CD4-positive, alpha-beta memory T cell (primary cell): ENCODE results near the gene C10orf90. TPM values are rescaled to one million over a fixed set of nuclear protein-coding genes. Genes with fewer than 3 reads are reported as not detected.

Source experiments
- CTCF ChIA-PET: fragments of 350-600 bp; sonication (Branson Sonifier 250); formaldehyde crosslinking; loops from one replicate; lab custom pipeline; 2021; ENCODE audit warnings: inconsistent platforms; ENCODE audit not compliant: partially characterized antibody; lab: Charles Lee
- POLR2A ChIA-PET: fragments of 350-600 bp; sonication (Branson Sonifier 250); formaldehyde crosslinking; loops from one replicate; lab custom pipeline; 2021; ENCODE audit not compliant: partially characterized antibody; lab: Charles Lee
- DNase-seq, 5 donors: peaks; one replicate each; pipeline versions ENCODE4 v3.0.0 to v3.0.0-alpha.2; 2020 to 2022; ENCODE audit warnings: mixed read lengths in 1 of 5
- H3K27ac ChIP-seq: one replicate; pipeline ENCODE4 v1.7.0; 2013; ENCODE audit warnings: low read depth, low read length
- H3K27me3 ChIP-seq: 2 replicates; pipeline ENCODE4 v1.7.0; 2013; ENCODE audit warnings: mild to moderate bottlenecking, low read length, moderate library complexity; ENCODE audit not compliant: insufficient read depth
- H3K36me3 ChIP-seq: 2 replicates; pipeline ENCODE4 v1.7.0; 2013; ENCODE audit warnings: mild to moderate bottlenecking, low read length, moderate library complexity; ENCODE audit not compliant: insufficient read depth
- H3K4me1 ChIP-seq: 2 replicates; pipeline ENCODE4 v1.7.0; 2013; ENCODE audit warnings: mild to moderate bottlenecking, low read length, moderate library complexity; ENCODE audit not compliant: insufficient read depth
- H3K4me3 ChIP-seq, 2 donors: one replicate each; pipeline ENCODE4 v1.7.0; 2013; ENCODE audit warnings: low read length in 2 of 2, mild to moderate bottlenecking in 1 of 2
- H3K9me3 ChIP-seq, 2 donors: one replicate each; pipeline ENCODE4 v1.7.0; 2013; ENCODE audit warnings: low read length in 2 of 2, control low read depth in 1 of 2; ENCODE audit not compliant: control insufficient read depth in 1 of 2
- H3K27ac Mint-ChIP-seq, 7 donors: one replicate each; pipeline ENCODE4 v1.8.0; 2020 to 2021; ENCODE audit warnings: mixed read lengths in 7 of 7, mild to moderate bottlenecking in 6 of 7, inconsistent platforms in 3 of 7, moderate library complexity in 3 of 7
- H3K27me3 Mint-ChIP-seq, 2 donors: one replicate each; pipeline ENCODE4 v1.8.0; 2020 to 2021; ENCODE audit warnings: mixed read lengths in 2 of 2
- H3K36me3 Mint-ChIP-seq, 2 donors: one replicate each; pipeline ENCODE4 v1.8.0; 2020 to 2021; ENCODE audit warnings: mixed read lengths in 2 of 2, inconsistent platforms in 1 of 2, mild to moderate bottlenecking in 1 of 2
- H3K4me1 Mint-ChIP-seq, 4 donors: one replicate each; pipeline ENCODE4 v1.8.0; 2020 to 2021; ENCODE audit warnings: mixed read lengths in 4 of 4, mild to moderate bottlenecking in 1 of 4
- H3K4me3 Mint-ChIP-seq, 8 donors: one replicate each; pipeline ENCODE4 v1.8.0; 2020 to 2021; ENCODE audit warnings: mixed read lengths in 8 of 8, mild to moderate bottlenecking in 7 of 8, moderate library complexity in 6 of 8, inconsistent platforms in 3 of 8
- H3K9me3 Mint-ChIP-seq, 8 donors: one replicate each; pipeline ENCODE4 v1.8.0; 2020 to 2021; ENCODE audit warnings: mixed read lengths in 8 of 8, mild to moderate bottlenecking in 5 of 8, inconsistent platforms in 3 of 8, moderate library complexity in 1 of 8
- intact Hi-C: fragments of 100-400 bp; cut with micrococcal nuclease; formaldehyde crosslinking; loops from one replicate; pipeline ENCODE4 v1.15.1; 2023
- polyA plus RNA-seq, 2 donors: library from polyadenylated mRNA; unstranded; fragments of 300-500 nt; fragmentation: Illumina TruSeq; gene quantifications; one replicate each; pipeline ENCODE4 v1.2.3, GENCODE V29; 2021
- total RNA-seq, 2 experiments: library from RNA; stranded (reverse); gene quantifications; one replicate each; pipeline ENCODE4 v1.2.3, GENCODE V29; 2021

C10orf90 gene
- total and polyA plus RNA-seq, 4 experiments from 2014 or later = not detected

DNA sequence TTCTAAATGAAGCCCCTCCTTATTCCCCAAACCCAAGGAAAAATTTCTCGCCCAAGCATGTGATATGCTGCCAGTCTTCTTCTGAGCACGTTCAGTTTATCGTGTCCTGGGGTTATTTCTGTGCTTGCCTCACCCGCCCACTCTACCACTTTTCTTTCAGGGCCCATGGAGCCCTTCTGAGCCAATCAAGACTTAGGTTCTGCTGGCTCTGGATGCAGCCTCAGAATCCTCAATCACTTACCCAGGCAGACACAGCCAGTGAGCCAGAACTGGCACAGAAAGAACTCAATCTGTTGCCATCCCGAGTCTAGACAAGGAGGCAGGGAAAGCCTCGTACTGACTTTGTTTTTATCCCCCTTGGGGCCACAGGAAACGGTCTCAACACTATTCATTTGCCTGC is 34.2 kb upstream of the C10orf90 start:
- H3K27me3 ChIP-seq = no peaks in the 10 kb centered on the region
- H3K27ac Mint-ChIP-seq = no peak overlapping the region
- H3K36me3 Mint-ChIP-seq = no peaks in the 10 kb centered on the region
- H3K27ac ChIP-seq = no peak overlapping the region
- DNase-seq = no peak
- H3K4me1 ChIP-seq = no peaks in the 10 kb centered on the region
- H3K4me3 ChIP-seq = no peak overlapping the region
- ChIA-PET POLR2A (no interaction called here), CTCF (no interaction called here)
- no peaks in the 10 kb centered on the region for H3K27me3 Mint-ChIP-seq
- peaks cover 0 to 5% (median 0%) of the 10 kb centered on the region in 8 donors for H3K9me3 Mint-ChIP-seq
- H3K4me1 Mint-ChIP-seq = no peaks in the 10 kb centered on the region
- H3K4me3 Mint-ChIP-seq = no peak overlapping the region
- intact Hi-C loops = no loop called here
- H3K9me3 ChIP-seq = no peaks in the 10 kb centered on the region
- no peaks in the 10 kb centered on the region for H3K36me3 ChIP-seq

GRCh38 chr10:126702181-126702580 is 31.7 kb upstream of the C10orf90 start:
- Histone ChIP-seq H3K9me3 (no peaks in the 10 kb centered on the region), H3K27me3 (no peaks in the 10 kb centered on the region), H3K4me3 (no peak overlapping the region), H3K27ac (no peak overlapping the region), H3K4me1 (no peaks in the 10 kb centered on the region), H3K36me3 (no peaks in the 10 kb centered on the region)
- no peak overlapping the region for H3K27ac Mint-ChIP-seq
- POLR2A ChIA-PET = no interaction called here
- no peaks in the 10 kb centered on the region for H3K36me3 Mint-ChIP-seq
- no peaks in the 10 kb centered on the region for H3K27me3 Mint-ChIP-seq
- no peak overlapping the region for H3K4me3 Mint-ChIP-seq
- no peaks in the 10 kb centered on the region for H3K4me1 Mint-ChIP-seq
- intact Hi-C loops = no loop called here
- no peak for DNase-seq
- CTCF ChIA-PET = no interaction called here
- peaks cover 0 to 8% (median 1%) of the 10 kb centered on the region in 8 donors for H3K9me3 Mint-ChIP-seq

- Histone ChIP-seq H3K4me3 (no peak overlapping the region), H3K4me1 (no peaks in the 10 kb centered on the region), H3K36me3 (no peaks in the 10 kb centered on the region), H3K27me3 (no peaks in the 10 kb centered on the region), H3K27ac (no peak overlapping the region), H3K9me3 (no peaks in the 10 kb centered on the region)
- Mint-ChIP-seq H3K27me3 (no peaks in the 10 kb centered on the region), H3K27ac (no peak overlapping the region), H3K36me3 (no peaks in the 10 kb centered on the region), H3K4me1 (no peaks in the 10 kb centered on the region), H3K4me3 (no peak overlapping the region), H3K9me3 (peaks cover 0 to 8% (median 1%) of the 10 kb centered on the region in 8 donors)
- CTCF ChIA-PET = no interaction called here
- POLR2A ChIA-PET = no interaction called here
- intact Hi-C loops = no loop called here
- DNase-seq = no peak
Measured at GRCh38 chr10:126701526-126701925, 31.0 kb upstream of the C10orf90 start.

GRCh38 chr10:126696684-126697083 is 26.2 kb upstream of the C10orf90 start:
- CTCF ChIA-PET = no interaction called here
- H3K27me3 ChIP-seq = no peaks in the 10 kb centered on the region
- no peak for DNase-seq
- Mint-ChIP-seq H3K27ac (peak overlapping the region in 1 of 7 donors; percentile 44), H3K4me3 (no peak overlapping the region), H3K4me1 (no peaks in the 10 kb centered on the region), H3K36me3 (no peaks in the 10 kb centered on the region), H3K27me3 (no peaks in the 10 kb centered on the region), H3K9me3 (peaks cover 0 to 7% (median 3%) of the 10 kb centered on the region in 8 donors)
- no peaks in the 10 kb centered on the region for H3K9me3 ChIP-seq
- intact Hi-C loops = no loop called here
- H3K36me3 ChIP-seq = no peaks in the 10 kb centered on the region
- POLR2A ChIA-PET = no interaction called here
- H3K27ac ChIP-seq = no peak overlapping the region
- H3K4me3 ChIP-seq = no peak overlapping the region
- no peaks in the 10 kb centered on the region for H3K4me1 ChIP-seq

- no peak overlapping the region for H3K4me3 Mint-ChIP-seq
Measured at GRCh38 chr10:126691456-126691855, 21.0 kb upstream of the C10orf90 start.

DNA sequence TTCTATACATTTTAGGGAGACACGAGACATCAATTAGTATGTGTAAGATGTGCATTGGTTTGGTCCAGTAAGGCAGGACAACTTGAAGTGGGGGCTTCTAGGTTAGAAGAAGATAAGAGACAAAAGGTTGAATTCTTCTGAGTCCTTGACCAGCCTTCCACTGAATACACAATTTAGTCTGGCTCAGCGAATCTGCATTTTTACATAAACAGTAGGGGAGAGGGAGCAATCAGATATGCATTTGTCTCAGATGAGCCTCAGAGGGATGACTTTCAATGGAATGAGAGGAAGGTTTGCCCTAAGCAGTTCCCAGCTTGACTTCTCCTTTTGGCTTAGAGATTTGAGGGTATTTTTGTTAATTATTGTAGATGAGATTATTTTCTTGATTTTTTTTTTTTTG is 20.0 kb upstream of the C10orf90 start:
- no peak for DNase-seq
- Mint-ChIP-seq H3K27me3 (no peaks in the 10 kb centered on the region), H3K4me1 (no peaks in the 10 kb centered on the region), H3K36me3 (no peaks in the 10 kb centered on the region), H3K9me3 (peaks cover 0 to 4% (median under 1%) of the 10 kb centered on the region in 8 donors), H3K4me3 (no peak overlapping the region), H3K27ac (no peak overlapping the region)
- Histone ChIP-seq H3K9me3 (no peaks in the 10 kb centered on the region), H3K27ac (no peak overlapping the region), H3K4me3 (no peak overlapping the region), H3K4me1 (no peaks in the 10 kb centered on the region), H3K27me3 (no peaks in the 10 kb centered on the region), H3K36me3 (no peaks in the 10 kb centered on the region)
- CTCF ChIA-PET = no interaction called here
- POLR2A ChIA-PET = no interaction called here
- intact Hi-C loops = no loop called here

More at GRCh38 chr10:126691456-126691855, 21.0 kb upstream of the C10orf90 start:
- H3K27me3 ChIP-seq = no peaks in the 10 kb centered on the region
- Mint-ChIP-seq H3K36me3 (no peaks in the 10 kb centered on the region), H3K27ac (no peak overlapping the region), H3K27me3 (no peaks in the 10 kb centered on the region), H3K9me3 (peaks cover 0 to 4% (median 2%) of the 10 kb centered on the region in 8 donors), H3K4me1 (no peaks in the 10 kb centered on the region)
- no peaks in the 10 kb centered on the region for H3K36me3 ChIP-seq
- intact Hi-C loops = no loop called here
- CTCF ChIA-PET = no interaction called here
- H3K27ac ChIP-seq = no peak overlapping the region
- H3K9me3 ChIP-seq = no peaks in the 10 kb centered on the region
- no peaks in the 10 kb centered on the region for H3K4me1 ChIP-seq
- POLR2A ChIA-PET = no interaction called here
- no peak for DNase-seq
- no peak overlapping the region for H3K4me3 ChIP-seq

- ChIA-PET POLR2A (no interaction called here), CTCF (no interaction called here)
- Mint-ChIP-seq H3K27ac (no peak overlapping the region), H3K36me3 (no peaks in the 10 kb centered on the region), H3K27me3 (no peaks in the 10 kb centered on the region), H3K4me3 (no peak overlapping the region), H3K4me1 (no peaks in the 10 kb centered on the region), H3K9me3 (peaks cover 0 to 4% (median 2%) of the 10 kb centered on the region in 8 donors)
- no peaks in the 10 kb centered on the region for H3K27me3 ChIP-seq
- no peak overlapping the region for H3K4me3 ChIP-seq
- no peak for DNase-seq
- H3K36me3 ChIP-seq = no peaks in the 10 kb centered on the region
- no peaks in the 10 kb centered on the region for H3K9me3 ChIP-seq
- H3K27ac ChIP-seq = no peak overlapping the region
- H3K4me1 ChIP-seq = no peaks in the 10 kb centered on the region
- intact Hi-C loops = no loop called here
Measured at GRCh38 chr10:126689461-126689994, 19.0 kb upstream of the C10orf90 start.
